Activated gamma-delta T cell treated with Interleukin-2 at 50 U/mL for 16 hours (primary cell): ENCODE data around the gene MIXL1.
"Not testable (repeated sequence)": the region's sequence is repeated elsewhere in the genome, so short reads cannot be mapped to it uniquely, and the experiment has no call there.

Experiments used
- DNase-seq: peaks from one replicate; pipeline ENCODE4 v3.0.0-alpha.2; 2020

Gene MIXL1

DNA sequence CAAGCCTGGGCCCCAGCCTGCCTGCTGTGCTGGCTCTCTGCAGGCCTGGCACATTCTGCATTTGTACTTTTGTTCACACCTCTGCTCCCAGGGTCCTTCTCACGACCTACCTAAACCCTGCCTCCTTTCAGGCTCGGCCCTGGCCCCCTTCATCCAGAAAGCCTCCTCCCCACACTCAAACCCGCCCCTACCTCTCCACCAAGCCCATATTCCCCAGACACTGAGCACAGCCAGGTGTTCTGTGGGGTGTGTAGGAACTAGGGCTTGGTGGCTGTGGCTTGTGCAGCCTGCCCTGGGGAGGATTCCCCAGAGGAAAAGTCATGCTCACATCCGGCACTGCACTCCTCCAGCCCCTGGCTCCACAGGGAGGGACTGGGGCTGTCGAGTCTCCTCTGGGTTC lies 8.2 kb upstream of the MIXL1 start:
- no peak for DNase-seq

DNA sequence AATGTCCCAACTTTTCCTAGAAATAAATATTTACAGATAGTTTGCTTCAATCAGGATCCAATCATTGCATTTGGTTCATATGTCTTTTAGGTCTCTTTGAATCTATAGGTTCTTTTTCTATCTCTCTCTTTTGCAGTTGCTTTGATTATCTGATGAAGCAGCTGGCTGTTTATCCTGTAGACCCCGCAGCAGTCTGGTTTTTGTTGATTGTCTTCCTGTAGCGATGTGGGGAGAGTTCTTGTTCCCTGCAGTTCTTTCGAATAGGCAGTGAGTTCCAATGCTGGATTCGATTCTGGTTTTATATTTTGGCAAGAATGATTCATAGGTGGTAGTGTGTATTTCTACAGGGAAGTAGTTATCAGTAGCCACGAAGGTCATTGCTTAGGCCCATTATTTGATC lies 7.4 kb upstream of the MIXL1 start:
- no peak for DNase-seq

DNA sequence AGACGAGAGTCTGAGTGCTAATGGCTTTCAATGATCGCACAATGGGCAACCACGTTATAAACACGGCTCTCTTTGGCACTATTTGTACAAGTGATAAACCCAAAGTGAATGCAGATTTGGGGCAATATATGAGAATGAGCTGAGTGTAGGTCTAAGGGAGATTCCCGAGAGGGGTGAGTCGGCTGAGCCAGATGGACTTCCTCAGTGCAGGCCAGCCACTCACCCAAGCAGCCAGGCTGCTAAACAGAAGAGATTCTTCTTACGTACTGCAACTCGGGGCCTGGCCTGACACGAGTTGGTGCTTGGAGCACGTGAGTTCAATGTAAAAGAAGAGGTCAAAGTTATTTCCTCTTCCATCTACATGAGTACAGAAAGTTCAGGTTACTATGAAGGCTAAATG lies 6.2 kb upstream of the MIXL1 start:
- DNase-seq: no peak

DNA sequence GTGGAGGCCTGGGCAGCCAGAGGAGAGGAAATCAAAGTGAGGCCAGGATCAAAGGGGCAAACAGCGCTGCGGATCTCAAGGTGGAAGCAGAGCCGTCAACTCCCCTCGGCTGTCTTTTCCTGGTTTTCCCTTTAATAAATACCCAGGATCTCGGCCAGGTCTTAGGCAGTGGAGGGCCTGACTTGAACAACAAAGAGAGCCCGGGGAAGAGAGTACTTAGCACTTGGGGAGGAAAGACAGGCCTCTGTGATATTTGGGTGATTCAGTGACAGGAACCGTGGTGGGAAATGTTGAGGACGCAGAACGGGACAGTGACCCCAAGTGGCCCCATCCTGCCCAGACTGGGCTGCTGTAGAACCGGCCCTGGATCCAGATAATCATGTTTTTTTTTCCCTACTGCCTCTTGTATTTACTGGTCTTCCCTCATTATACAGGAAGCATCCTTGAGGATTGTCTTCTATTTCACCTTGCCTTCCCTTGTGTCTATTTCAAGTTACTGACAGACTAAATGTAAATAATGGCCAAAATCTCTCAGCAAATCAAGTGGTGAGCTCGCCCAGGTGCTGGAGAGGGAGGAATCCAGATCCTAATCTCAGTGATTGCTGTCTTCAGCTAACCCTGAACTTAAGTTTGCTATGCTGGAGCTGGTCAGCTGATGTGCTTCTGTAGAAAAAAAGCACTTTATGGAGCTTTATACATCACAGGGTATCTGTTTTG lies 2.8 kb upstream of the MIXL1 start:
- DNase-seq: no peak

DNA sequence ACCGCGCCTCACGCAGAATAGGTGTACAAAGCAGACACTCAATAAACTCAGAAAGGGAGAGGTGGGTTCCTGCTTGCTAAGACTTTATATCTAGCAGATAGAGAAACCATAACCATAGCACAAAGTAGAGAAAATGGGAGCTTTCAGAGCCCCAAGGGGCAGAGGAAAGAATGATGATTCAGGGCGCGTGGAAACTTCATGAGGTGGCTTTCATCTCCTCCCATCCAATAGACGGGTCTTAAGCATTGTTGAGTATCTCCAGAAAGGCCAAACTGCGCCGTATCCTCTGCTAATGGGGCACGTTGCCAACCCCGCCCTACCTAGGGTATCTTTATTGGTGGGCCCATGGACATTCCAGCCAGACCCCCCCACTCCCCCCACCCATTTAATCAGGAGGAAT lies 778 bp upstream of the MIXL1 start:
- DNase-seq: no peak

DNA sequence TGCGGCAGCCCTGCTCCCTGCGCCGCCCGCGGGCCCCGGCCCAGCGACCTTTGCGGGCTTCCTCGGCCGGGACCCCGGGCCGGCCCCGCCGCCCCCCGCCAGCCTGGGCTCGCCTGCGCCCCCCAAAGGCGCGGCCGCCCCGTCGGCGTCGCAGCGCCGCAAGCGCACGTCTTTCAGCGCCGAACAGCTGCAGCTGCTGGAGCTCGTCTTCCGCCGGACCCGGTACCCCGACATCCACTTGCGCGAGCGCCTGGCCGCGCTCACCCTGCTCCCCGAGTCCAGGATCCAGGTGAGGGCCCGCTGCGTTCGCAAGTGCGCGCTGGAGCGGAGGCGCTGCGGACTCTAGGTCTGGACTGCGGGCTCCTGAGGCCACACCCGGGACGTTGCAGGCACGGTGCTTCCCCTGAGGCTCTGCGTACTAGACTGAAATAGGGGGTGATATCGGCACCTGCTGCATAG lies 351 bp downstream of the MIXL1 start:
- no peak for DNase-seq

DNA sequence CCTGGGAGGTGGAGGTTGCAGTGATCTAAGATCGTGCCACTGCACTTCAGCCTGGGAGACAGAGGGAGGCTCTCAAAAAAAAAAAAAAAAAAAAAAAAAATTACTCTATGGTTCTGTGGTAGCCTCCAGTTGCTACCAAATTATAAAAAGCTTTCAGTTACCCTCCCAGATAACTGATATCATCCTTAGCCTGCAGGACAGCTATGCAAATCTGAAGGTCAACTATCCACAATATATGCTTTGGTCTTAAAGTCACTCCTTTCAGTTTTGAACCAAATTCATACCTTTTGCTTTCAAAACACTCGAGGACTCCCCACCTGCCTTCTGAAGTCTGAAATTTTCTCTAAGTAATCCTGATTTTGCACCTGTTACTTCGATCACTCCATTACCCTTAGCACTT lies 3.1 kb downstream of the MIXL1 start:
- no peak for DNase-seq

DNA sequence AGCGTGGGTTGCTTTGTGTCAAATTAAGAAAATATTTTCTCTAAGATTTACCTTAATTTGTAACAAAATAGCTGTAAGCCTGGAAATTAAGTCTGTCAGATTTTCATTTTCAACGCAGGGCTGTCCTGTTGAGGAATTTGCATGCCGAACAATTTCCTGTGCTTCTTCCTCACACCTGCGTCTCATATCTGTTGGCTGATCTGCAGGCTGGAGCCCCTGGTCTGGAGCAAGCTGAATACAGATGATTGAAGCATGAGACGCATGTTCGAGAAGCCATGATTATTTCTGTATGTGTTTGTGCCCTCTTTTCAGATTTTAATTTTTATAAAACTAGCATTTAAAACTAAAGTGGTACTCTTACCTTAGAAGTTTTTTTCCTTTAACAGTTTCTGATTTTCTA lies 9.8 kb downstream of the MIXL1 start:
- DNase-seq: no peak

DNA sequence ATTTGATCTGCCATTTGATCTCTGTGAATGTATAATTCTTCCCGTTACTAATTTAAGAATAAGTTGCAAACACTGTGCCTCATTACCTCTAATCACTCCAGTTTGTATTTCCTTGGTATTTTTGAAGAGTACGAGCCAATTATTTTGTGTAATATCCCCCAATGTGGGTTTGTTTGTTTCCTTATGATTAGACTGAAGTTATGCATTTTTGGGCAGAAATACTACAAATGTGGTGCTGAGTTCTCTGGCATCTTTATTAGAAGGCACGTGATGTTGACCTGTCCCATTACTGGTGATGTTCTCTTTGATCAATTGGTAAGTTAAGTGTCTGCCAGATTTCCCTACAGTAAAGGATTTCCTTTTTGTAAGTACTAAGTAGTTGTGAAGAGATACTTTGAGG lies 10.3 kb downstream of the MIXL1 start:
- DNase-seq: no peak

DNA sequence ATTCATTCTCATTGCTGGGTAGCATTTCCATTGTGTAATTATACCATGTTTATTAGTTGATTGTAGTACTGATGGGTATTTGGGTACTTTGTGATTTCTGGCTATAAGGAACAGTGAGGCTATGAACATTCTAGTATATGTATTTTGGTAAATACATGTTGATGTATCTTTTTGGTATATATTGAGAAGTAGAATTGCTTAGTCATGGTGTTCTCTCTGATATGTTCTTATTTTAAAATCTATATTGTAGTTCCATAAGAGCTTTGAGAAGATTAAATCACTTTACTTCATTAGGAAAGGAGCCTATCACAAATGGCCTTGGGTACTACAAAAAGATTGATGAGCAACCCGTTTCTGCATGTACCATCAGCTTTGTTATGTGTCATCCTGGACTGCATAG lies 13.4 kb downstream of the MIXL1 start:
- no peak for DNase-seq

DNA sequence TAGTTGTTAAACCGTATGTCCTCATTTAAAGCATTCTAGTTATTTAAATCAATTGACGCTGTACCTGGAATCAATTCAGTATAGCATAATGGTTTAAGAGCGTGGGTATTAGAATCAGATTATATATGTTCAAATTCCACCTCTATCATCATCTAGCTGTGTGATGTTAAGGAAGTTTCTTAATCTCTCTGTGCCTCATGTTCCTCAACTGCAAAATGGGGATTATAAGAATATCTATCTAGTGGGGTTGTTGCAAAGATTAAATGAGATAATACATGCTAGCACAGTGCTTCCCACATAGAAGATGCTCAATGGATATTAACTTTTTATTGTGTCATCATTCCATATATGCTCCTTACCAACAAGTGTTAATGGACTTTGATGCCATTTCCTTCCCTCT lies 16.0 kb downstream of the MIXL1 start:
- DNase-seq: no peak

DNA sequence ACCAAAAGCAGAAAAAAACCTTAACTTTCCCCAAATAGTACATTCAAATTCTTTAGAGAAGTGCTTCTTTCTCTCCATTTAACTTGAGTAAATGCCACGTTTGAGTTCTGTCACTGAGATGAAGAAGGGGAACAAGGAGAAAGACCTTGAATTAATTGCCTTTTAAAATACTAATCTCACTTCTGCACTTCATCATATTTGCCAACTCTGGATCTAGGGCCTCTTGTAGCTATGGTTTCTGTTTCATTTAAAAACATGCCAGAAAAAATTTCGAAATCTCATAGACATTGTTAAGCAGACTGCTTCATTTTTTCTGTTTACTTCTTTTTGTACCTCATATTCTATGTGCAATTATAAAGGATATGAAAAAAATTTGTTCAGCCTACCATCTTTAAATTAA lies 24.6 kb downstream of the MIXL1 start:
- no peak for DNase-seq

DNA sequence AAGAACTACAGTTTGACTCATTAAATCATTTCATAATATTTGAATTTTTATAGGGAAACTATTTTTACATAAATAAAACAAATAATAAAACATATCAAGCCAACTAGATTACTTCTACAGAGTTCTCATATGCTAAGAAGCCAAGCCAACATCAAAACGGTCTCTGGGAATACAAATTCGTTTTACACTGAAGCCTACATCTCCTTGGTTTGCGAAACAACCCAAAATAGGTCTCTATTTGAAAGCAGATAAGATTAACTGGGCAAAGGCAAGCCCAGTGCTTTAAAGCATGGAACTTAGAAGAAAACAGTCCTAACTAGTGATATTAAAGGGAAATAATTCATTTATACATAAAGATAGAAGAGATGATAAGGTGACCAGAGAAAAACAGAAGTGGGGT lies 25.3 kb downstream of the MIXL1 start:
- DNase-seq: no peak

DNA sequence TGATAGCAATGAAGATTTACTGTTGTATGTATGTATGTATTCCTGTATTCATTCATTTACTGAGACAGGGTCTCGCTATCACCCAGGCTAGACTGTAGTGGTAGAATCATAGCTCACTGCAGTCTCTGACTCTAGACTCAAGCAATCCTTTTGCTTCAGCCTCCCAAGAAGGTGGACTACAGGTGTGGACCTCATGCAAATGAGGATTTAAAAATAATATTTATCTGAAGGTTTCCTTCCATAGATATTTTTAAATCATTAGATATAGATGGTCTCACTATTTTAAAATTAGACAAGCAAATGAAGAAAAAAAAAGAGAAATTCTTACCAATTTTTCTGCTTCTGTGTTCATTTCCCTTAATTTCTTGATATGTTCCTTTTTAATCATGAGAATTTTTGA lies 27.0 kb downstream of the MIXL1 start:
- DNase-seq: no peak

DNA sequence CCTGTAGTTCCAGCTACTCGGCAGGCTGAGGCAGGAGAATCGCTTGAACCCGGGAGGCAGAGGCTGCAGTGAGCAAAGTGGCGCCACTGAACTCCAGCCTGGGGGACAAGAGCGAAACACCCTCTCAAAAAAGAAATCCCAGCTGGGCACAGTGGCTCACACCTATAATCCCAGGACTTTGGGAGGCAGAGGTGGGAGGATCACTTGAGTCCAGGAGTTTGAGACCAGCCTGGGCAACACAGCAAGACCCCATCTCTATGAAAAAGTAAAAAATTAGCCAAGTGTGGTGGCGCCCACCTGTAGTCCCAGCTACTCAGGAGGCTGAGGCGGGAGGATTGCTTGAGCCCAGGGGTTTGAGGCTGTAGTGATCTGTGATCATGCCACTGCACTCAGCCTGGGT lies 29.4 kb downstream of the MIXL1 start:
- DNase-seq: not testable (repeated sequence)

DNA sequence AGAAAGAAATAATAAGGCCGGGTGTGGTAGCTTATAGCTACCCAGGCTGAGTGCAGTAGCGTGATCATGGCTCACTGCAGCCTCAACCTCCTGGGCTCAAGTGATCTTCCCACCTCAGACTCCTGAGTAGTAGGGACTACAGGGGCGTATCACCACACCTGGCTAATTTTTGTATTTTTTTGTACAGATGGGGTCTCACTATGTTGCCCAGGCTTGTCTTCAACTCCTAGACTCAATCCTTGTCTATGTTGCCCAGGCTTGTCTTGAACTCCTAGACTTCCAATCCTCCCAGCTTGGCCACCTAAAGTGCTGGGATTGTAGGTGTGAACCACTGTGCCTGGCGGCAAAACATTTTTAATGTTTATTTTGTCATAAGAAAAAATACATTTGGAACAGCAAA lies 30.5 kb downstream of the MIXL1 start:
- no peak for DNase-seq

DNA sequence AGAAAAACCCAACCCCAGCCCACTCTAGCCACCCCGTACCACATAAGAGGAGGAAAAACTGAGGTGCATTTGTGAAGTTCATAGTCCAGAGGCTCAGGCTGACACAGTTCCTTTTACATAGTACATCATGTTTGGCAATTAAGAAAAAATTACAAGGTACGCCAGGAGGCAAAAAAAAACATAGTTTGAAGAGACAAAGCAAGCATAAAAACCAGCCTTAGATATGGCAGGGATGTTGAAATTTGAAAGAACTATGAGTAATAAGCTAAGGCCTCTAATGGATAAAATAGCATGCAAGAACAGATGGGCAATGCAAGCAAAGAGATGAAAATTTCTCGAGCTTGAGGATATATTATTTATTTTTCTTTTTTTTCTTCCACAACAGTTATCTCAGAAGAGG lies 31.9 kb downstream of the MIXL1 start:
- DNase-seq: no peak

DNA sequence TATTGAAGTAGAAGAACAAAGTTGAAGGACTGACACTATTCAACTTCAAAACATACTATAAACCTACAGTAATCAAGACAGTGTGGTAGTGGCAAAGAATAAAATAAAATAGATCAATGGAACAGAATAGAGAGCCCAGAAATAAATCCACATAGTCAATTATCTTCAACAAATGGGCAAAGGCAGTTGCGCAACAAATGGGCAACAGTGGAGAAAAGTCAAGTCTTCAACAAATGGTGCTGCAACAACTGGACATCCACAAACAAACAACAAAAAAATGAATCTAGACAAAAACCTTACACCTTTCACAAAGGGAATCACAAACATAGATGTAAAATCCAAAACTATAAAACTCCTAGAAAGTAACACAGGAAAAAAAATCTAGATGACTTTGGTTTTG lies 38.4 kb downstream of the MIXL1 start:
- DNase-seq: no peak

DNA sequence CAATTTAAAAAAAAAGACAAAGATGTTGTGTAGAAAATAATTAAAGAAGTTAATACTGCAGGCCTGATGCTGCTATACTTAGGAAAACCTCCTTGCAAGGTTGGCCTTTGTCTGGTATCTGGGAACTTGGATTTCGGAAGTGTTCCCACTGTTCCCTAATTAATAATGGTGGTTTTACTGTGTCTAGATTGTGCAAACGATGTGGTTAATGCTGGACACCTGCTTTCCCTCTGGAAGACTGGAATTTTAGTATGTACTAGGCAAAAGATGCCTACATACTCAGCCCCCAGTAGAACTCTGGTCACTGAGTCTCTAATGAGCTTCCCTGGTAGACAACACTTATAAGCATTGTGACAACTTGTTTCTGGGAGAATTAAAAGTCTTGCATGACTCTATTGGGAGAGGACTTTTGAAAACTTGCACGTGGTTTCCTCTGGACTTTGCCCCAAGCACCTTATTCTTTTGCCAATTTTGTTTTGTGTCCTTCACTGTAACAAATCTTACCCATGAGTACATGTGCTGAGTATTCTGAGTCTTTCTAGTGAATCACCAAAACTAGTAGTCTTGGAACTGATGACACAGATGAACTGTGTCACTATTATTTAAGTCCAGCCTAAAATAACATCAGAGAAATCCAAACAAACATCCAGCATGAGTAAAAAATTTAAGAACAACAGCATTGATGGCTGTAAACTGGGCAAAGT lies 45.1 kb downstream of the MIXL1 start:
- DNase-seq: no peak

DNA sequence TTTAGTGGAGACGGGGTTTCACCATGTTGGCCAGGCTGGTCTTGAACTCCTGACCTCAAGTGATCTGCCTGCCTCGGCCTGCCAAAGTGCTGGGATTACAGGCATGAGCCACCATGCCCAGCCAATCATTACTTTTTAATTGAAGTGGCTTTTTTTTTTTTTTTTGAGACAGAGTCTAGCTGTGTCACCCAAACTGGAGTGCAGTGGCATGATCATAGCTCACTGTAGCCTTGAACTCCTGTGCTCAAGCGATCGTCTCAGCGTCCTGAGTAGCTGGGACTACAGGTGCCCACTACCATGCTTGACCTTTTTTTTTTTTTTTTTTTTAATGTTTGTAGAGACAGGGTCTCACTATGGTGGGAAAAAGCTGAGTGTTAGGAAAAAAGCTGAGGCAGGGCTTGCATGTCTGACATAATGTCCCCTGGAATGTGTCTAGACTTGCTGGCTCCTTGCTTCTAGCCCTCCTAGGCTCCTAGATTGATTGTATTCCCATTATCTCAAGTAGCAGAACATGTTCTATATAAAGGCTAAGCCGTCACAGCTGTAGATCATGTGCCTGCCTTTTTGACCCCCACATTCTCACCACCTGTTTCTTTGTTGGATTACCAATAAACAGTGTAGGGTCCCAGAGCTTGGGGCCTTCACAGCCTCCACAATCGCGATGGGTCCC lies 48.9 kb downstream of the MIXL1 start:
- DNase-seq: not testable (repeated sequence)

DNA sequence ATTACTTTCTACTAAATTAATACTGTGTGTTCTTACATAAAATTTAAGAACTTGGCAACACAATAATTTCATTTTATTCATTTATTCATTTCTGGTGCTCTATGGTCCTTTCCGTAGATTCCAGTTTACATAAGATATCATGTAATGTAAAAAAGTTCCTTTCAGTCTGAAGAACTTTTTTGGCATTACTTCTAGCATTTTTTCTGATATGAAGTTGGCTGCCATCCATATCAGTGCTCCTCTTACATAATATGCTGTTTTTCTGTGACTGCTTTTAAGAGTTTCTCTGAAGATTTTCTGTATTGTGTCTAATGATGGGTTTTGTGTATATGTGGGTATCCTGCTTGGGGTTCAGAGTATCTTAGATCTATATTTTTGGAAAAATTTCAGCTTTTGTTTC lies 50.7 kb downstream of the MIXL1 start:
- no peak for DNase-seq

DNA sequence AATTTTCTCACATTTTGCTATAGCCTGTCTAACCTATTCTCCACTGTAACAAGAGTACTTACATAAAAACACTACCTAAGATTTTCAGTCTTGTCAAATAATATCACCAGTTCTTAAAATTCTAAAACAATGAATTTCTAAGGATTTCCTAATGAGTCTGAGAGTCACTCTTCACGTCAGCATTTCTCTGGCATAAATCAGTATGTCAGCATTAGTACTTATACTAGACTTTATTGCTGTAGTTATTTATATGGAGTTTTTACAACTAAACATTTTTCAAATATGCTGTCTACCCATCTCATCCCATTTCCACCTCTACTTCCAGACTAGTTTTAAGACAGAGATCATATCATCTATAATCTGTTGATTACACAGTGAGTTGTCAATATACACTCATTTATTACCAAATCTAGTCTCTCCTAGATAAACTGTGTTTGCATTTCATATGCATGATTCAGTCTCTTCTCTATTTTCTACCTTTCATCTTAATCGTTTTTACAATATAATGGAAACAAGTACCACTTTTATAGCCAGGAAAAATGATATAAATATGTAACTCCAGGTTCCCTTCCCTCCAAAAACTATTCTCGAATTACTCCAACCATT lies 52.7 kb downstream of the MIXL1 start:
- no peak for DNase-seq
